SIG-M5 treated with dmso at 0.1 percent for 504 hours (cell line): Measurements from ENCODE around the gene KDR.

Source experiments
- DNase-seq: peaks from one replicate; lab custom pipeline; 2025; ENCODE audit not compliant: unreplicated experiment; lab: John Stamatoyannopoulos, UW

KDR gene

DNA sequence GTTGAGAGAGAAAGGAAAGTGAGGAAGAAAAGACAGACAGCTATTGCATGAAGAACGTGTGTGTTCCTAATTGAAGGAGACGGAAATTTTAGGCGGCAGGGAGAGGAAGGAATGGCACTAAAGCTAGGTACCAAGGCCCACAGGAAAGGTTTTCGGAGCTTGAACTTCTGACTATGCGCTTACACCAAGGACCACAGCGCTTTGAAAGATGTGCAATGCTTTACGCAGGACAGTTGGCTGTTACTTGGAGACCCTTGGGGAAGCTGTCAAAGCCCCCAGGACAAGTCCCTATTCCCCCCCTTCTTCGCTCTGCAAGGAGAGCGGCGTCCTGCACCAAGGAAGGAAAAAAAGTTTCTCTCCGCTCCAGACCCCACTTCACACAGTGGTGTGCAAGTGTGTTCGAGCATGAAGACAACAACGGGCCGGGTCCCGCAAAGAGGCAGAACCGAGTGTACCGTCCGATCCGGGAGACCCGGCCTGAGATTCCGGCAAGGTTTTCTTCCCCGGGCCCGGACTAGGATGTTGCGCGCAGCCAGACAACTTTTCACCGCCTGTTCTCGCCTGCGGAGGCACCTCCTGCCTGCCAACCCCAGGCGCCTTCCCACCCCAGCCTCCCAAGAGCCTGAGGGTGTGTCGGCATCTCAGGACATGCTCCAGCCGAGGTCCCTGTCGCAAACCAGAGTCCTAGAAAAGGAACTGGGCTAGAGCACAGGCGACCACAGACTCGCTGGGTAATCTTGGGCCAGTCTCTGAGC is 896 bp downstream of the KDR start:
- no peak for DNase-seq

DNA sequence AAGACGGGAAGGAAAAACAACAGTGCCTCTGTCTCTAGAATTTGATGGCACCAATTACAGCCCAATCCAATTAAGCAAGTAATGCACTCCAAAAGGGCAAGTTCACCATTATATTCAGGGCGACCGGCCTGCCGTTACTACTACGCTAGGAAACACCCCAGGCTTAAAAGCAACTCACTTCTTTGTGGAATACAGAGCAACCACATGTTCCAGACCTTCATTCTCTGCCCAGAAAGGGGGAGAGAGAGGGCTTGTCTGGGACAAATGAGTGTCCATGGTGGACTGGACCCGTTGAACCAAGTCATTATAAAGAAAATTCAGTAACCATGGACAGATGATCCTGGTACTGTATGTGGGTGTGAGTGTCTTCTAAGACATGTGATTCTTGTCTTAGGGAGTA is 1.6 kb downstream of the KDR start:
- no peak for DNase-seq

DNA sequence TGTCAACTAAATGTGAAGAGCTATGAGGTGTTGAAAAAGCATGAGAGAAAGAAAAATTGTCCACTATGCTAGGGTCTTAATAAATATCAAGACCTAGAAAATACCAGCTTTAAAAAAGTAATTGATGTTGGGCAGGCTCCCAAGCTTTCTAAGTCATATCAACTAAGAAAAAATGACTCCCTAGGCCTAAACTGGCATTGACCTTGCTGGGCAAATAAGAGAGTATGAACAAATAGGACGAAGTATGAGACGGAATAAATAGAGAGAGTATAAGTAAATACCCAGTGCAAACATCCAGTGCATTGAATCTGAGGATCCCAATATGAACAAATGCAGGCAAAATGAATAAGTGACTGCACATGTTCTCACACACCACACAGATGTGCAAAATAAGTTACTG is 3.2 kb downstream of the KDR start:
- DNase-seq, result peak; percentile 1

DNA sequence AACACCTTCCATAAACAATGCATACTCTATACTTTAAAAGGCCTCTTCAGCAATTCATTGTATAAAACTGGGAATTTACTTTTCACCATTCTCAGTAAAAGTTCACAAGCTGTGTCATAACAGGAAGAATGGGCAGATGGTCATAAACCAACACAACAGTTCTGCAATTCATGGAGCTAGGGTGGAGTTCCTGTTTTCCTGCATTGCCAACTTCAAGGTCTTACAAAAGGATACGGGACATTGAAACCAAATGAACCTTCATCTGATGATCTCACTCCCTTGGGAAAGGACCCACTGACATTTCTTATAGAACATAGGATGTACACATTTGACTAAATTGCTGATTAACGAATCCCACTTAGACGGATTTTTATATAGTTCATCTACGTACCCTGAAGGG is 4.1 kb downstream of the KDR start:
- DNase-seq, result no peak

DNA sequence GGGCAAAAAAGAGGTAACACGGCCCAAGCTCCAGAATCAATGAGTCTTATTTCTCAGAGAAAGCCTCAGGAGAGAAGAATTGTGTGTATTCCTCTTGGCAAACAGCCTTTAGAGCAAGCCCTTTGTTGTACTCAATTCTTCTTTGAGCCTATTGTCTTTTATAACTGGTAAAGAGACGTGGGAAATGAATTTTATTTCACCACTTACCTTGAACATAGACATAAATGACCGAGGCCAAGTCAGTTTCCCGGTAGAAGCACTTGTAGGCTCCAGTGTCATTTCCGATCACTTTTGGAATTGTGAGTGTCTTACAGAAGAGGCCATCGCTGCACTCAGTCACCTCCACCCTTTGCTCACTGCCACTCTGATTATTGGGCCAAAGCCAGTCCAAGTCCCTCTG is 7.0 kb downstream of the KDR start:
- DNase-seq, result no peak

DNA sequence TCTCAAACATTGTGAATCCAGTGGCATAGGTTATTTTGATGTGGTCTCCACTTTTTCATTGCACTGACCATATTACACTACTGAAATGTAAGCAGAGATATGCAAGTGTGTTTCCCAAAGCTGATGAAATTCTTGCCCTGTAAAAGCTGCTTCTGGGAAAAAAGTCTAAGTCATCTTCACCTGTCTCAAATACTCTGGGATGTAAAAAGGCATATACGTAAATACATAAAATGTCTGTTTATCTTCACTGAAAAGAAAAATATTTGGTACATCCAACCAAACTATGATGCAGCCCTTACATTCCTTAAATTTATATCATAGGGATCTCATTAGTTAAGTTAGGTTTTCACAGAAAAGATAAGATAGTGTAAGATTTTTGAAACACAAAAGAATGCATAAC is 7.9 kb downstream of the KDR start:
- no peak for DNase-seq

DNA sequence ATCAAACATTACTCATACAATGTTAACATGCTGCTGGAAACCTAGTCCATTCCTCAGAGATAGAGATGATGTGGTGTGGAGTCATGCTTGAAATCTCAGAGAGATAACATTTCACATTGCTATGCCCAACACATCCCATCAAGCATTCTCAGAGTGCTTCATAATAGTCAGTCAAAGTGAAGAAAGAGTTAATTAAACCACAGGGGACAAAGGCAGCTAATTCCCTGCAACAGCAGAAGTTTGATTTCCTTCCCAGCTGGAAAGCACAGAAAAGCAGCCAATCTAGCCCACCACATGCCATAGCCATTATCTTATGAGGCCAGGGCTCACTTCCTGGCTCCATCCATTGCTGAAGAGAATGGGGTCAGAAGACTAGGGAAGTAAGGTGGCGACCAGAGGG is 8.9 kb downstream of the KDR start:
- no peak for DNase-seq

DNA sequence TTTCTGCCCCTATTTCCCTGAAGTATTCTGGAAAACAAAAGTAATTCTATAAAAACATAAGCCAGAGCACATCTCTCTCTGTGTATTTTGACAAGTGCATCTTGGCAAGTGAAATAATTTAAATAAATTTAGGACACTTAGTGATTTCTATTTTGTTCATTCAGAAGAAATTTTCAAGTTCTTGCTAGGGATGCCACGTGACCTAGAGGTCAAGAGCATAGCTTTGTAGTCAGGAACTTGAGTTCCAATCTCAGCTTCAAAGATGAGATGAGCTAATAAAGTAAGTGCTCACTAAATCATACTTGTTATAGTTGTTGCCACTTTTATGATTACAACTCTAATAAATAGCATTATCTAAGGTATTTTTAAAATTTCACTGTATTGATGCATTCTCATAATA is 13.8 kb downstream of the KDR start:
- no peak for DNase-seq

DNA sequence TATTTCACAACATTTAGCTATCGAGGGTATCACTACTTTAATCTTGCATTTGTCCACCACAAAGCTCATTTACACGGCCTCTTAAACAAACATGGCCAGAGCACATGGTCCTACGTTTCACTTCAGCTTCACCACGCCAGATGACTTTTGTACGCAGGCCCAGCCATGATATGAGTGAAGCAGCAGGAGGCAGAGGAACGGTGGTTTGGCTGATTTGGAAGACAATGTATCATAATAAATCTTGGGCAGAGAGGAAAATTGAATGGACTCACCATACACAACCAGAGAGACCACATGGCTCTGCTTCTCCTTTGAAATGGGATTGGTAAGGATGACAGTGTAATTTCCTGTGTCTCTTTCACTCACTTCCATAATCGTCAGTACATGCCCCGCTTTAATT is 15.3 kb downstream of the KDR start:
- no peak for DNase-seq

DNA sequence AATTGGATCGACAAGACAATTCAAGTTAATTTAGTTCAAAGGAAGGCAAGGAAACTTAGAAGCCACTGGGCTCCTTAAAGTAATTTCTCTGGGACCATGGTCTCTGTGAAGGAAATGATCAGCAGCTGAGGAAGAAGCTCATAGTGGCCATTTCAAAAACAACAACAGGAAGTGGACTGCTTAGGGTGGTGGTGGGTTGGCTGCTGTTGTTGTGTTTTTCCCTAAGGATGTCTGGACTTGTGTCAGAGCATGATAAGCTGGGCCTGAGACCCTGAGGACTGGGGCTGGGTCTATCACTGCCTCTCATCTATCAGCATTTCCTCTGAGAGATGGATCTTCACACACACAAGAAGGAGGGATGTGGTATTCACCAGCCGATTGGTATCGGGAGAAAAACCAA is 18.3 kb downstream of the KDR start:
- no peak for DNase-seq

DNA sequence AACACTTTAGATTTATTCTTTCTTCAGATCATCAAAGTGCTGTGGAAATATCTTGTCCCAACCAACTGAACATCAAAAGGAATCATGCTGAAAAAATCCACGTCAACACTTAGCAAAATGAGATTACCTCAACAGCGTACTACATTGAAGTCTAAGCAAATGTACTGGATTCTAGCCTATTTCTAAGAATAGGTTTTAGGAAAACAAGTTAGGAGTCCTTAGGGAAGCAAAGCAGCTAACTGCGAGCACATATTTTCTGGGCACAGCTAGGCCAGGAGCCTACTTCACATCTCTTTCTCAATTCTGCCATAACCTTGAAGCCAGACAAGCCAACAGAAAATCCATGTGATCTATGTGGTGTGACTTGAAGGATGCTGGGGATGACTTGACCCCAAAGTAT is 22.2 kb downstream of the KDR start:
- DNase-seq, result no peak

DNA sequence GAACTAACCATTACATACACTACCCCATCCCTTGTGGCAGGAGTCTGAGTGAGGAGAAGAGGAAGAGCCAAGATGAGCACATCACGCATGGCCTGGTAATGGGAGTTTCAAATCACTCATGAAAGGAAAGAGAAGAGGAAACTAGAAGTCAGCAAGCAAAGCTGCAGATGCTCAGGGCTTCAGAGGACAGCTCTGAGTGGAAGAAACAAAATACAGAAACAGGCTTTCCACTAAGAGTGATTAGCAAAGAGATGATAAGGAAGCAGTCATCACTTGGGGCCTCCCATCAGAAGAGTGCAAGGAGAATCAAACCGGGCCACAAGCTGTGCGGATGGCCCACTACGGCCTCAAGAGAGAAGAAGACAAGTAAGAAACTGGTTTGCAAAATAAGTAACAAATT is 25.6 kb downstream of the KDR start:
- no peak for DNase-seq

DNA sequence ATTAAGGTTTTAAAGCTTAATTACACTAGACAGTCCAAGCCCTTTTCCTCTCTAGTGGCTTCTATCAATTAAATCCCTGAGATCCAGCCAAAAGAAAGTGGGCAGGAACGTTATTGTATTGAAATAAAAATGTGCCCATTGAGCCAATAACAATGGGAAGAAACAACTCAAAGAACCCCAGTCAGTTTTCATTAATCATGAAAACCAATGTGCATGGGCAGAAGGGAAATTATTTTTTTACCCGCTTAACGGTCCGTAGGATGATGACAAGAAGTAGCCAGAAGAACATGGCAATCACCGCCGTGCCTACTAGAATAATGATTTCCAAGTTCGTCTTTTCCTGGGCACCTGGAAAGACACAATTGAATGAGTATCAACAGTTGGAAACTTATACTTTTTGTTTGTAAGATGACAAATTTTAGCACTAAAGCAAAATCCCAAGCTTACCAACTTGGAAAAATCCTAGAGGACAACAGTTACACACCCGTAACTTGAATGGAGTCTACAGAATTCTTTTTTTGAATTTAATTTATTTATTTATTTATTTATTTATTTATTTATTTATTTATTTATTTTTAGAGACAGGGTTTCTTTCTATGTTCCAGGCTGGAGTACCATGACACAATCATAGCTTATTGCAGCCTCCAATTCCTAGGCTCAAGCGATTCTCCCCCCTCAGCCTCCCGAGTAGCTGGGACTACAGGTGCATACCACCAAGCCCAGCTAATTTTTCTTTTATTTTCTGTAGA is 26.8 kb downstream of the KDR start:
- no peak for DNase-seq

DNA sequence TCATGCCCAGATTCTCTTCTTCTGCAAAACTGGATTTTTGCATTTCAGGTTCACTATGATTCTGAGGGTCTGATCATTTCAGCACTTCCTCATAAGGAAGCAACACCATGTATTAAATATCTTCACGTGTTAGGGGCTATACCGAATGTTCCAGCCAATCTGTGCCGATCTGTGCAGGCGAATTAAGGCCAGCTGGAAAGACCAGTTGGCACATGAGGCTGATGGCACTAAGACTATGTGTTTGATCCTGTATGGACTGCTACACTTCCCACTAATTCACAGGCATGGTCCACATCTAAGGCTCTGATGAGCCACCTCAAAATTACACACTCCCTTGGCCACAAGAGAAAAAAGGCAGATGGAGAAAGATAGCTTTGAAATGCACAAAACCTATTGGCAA is 28.8 kb downstream of the KDR start:
- no peak for DNase-seq

DNA sequence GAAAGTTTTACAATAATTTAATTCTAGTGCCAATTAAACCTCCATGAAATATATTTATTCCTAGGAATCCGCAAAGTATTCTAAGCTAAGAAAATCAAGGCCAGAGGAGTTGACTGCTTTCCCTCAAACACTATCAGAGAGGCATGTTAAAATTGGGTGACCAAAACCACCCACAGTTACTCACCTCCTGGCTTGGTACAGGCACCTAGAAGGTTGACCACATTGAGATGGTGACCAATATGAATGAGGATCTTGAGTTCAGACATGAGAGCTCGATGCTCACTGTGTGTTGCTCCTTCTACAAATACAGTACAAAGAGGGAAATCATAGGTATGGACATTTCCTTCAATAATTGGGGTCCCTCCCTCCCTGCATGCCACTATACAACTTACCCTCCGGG is 29.4 kb downstream of the KDR start:
- DNase-seq, result no peak

DNA sequence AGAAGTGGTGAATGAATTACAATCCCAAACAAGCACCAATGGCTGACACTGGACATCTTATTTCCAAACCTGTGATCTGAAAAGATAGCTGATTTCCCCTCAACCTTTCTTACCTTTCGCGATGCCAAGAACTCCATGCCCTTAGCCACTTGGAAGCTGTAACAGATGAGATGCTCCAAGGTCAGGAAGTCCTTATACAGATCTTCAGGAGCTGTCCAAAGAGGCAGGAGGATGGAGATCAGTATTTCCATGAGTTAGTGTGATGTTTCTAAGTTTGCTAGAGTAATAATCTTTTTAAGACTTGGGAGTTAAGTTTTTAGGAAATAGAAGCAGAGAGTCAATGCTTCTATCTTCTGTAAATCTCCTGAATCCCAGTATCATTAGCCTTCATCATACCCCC is 32.9 kb downstream of the KDR start:
- DNase-seq, result no peak

DNA sequence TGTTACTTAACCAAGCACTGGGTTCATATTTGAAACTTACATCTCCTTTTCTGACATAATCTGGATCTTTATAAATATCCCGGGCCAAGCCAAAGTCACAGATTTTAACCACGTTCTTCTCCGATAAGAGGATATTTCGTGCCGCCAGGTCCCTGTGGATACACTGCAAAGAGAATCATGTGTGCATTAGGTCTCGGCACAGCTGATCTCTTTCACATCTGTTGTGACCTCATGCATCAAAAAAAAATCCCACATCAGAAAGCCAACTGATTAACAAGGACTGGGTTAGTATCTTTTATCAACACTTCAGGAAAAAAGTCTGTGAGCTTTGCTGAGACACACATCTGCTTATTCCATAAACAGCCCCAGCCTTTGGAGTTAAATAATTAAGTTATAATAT is 35.5 kb downstream of the KDR start:
- DNase-seq, result no peak

DNA sequence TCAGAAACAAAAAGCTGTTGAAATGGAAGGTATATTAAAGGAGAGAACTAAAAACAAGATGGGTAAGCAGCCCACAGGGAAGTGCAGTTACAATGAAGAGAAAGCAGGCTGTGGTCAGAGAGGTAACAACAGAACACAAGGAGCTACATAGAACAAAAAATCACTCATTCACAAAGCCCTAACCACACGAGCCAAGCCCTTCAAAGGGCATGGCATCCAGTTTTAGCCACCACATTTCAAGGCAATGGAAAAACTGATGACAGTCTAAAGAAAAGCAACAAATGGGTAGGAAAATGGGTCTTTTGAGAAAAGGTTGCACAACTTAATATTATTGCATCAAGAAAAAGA is 37.5 kb downstream of the KDR start:
- no peak for DNase-seq

DNA sequence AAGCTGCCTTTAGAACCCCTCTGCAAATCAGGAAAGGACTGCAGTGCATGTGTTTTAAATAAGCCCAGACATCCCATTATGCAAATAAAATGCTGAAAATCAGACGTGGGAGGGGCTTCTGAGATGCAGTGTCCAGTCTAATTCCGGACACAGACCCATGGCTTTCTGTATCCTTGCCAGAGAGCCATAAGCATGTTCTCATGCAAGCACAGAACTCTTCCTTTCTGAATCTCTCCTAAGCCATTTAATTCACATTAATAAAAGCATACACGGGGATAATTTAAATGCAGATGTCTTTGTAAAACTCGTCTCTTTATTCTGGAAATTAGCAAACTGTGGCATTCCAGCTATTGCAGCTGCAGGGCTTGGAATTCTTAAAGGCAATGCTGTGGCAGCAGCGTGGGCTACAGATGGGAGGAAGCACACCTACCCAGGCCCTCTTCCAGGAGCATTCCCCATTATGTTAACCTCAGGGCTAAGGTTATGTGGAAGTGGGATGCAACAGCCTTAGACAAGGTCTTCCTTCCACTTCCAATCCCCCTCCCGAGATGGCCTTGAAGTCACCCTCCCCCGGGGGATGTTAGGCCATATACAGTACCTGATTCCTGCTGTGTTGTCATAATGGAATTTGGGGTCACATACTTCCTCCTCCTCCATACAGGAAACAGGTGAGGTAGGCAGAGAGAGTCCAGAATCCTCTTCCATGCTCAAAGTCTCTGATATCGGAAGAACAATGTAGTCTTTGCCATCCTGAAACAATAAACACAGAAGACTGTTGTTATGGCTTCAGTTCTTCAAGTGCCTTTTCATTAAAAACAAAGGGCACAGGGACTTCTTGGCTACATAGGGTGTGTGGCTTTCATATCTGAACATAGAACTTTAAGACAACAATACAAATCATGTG is 38.1 kb downstream of the KDR start:
- DNase-seq, result no peak

DNA sequence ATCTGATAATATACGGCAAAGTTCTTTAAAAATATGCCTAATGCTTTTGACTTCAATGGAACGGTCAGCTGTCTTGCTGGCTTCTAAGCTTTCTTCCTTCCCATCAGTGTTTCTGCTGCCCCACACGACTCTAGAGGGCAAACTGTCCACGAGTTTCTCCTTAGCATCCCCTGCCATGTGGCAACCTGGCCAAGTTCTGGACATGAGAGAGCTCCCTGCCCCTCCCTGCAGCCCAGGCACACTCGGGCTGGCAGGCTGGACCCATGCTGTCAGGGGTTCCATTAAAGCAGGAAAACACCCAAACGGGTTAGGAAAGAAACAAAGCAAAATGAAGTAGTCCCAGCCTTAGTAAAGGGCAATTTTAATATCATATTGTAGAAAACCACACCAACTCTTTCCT is 38.8 kb downstream of the KDR start:
- no peak for DNase-seq

DNA sequence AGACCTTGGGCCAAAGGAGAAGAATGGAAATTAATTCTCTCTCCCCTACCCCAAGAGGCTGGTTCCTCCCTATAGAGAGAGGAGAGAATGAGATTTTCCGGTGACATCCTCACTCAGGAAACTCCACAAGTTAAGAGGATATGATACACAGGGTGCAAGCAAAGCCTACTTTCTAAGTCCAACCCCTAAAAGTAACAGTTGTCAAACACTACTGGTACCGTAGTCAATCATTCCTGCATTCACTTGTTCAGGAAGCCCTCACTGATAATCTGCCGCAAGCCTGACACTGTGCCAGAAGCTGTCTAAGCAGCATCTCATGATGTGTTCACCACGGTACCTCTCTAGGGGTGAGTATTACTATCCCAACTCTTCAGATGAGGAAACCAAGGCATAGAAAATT is 41.7 kb downstream of the KDR start:
- DNase-seq, result no peak

DNA sequence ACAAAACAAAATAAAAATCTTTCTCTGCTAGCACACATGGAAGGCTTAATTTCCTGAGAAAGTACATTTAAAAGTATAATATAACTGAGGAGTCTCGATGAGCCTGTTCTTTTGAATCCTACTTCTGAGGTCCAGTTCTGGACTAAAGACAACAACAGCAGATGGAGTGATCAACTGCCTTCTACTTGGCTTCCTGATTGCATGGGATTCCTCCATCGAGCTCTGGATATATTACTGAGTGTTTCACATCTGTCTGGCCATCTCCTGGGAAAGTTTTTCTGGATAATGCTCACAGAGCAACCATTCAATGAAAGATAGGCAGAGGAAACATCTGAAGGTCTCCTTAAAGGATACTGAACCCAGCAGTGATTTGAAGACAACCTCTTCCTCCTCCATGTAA is 42.6 kb downstream of the KDR start:
- no peak for DNase-seq
